HG03139 (cell line): ENCODE data around the gene IL4I1.

Experiments used
- ATAC-seq: cut with Tn5 transposase; IDR thresholded peaks from one replicate; pipeline ENCODE4 v1.9.1; 2021; ENCODE audit not compliant: unreplicated experiment

IL4I1 gene

DNA sequence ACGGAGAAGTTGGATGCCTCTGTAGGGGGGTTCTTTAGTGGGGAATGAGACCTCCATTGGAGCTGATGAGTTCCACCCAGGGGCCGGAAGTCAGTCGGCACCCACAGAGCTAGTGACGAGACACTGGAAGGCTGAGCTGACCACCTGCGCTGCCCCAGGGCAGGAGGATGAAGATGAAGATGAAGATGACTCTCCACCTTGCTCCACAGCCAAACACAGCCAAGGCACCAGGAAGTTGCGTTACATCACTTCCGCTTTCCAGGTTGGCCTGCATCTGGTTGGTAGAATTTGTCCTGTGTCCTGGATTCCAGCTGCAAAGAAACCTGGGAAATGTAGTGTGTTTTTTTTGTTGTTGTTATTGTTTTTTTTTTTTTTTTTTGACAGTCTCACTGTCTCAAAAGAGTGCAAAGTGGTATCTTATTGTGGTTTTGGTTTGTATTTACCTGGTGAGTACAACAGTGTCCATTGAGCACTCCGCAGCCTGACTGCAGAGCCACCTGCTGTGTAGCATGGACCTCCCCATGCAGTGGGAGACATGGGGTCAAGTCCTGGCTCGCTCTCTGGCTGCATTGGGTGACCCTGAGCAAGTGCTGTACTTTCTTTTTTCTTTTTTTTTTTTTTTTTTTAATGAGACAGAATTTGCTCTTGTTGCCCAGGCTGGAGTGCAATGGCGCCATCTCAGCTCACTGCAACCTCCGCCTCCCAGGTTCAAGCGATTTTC, 17.3 kb downstream of the IL4I1 start:
- no peak for ATAC-seq

DNA sequence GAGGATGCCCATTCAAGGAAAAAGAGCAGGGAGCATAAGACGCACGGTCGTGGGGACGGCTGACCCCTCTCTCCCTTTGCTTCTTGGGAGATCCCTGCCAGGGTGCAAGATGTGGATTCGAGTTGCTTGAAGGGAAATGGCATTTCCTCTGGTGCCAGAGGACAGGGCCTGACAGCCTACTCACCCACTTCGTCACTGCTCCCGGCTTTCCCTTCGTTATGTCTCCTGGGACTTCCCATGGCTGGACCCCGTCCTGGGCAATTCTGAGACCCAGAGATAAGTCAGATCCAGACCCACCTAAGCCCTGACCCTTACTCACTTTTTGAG, 18.0 kb downstream of the IL4I1 start:
- ATAC-seq, result no peak

DNA sequence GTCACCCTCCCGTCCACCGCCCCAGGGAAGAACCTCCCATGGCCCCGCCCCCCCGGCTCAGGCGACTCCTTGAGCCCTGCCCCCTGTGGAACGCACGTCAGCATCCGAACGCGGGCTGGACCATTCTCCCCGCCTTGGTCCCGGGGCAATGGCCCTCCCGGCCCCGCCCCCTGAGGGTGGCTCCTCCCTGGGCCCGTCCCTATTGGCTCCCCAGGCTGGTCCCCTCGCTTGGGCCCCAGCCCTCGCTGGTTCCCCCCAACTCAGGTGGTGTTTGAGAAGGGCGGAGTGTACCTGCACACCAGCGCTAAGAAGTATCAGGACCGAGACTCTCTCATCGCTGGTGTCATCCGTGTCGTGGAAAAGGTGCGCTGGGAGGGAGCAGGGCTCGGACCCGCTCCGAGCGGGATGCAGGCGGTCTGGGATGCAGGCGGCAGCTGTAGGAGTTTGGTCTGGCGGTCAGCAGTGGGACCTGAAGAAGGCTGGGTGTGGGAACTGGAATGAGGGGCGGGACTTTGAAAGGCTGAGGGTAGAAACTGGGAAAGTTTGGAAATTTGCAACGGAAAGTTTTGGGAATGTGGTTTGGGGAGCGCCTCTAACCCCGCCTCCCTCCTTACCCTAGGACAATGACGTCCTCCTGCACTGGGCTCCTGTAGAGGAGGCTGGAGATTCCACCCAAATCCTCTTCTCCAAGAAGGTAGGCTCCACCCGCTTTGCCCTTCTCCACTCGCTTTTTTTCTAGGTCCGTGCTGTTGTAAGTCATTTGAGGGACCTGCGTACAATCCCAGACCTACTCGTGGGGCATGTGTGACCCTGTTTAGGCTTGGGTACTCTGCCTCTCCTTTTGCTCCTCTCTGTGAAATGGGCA, 18.6 kb downstream of the IL4I1 start:
- peak; percentile 43 for ATAC-seq

DNA sequence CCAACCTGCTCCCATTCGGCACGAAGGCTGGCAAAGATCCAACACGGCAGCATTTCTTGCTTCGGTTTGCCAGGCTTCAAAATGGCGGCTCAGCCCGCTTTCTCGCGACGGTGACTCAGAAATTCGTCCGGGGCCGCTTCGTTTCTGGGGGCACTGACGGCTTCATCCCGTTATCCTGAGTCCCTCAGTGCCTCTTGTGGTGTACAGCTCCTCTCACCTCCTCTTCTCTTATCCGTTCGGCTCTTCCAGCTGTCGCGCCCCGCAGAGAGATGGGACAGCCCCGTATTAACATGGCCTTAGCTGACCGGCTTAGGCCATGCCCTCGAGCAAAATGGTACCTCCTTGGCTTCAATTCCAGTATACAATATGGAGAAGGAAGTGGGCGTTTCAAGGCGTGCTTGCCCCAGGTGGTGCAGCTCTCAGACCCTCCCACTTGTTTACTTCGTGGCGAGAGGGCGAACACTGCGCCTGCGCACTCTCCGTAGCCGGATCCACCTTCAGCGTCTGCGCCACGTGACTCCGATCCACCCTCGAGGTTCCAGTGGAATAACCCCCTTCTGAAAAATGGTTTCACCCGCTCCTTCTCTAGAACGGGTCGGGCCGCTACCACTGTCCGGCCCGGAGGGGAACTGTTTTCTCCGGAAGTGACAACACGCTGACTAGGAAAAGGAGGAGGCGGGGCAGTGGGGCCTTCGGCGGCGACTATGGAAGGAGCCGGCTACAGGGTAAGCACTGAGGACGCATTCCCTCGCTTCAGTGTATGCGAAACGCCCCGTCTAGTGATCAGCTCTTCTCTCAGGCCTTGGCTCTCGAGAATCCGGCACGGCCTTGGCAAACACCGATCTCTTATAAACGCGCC, 19.4 kb downstream of the IL4I1 start, which contains the start of the genes AKT1S1 and TBC1D17:
AKT1S1 (minus strand) TSS at position 336 of the 859 bp plus-strand sequence. CDS start 4,060 bp downstream, outside the sequence.
TBC1D17 (plus strand) TSS at position 683 of the 859 bp plus-strand sequence; CDS start at position 705, 22 bp downstream.
- peak; percentile 51 for ATAC-seq

DNA sequence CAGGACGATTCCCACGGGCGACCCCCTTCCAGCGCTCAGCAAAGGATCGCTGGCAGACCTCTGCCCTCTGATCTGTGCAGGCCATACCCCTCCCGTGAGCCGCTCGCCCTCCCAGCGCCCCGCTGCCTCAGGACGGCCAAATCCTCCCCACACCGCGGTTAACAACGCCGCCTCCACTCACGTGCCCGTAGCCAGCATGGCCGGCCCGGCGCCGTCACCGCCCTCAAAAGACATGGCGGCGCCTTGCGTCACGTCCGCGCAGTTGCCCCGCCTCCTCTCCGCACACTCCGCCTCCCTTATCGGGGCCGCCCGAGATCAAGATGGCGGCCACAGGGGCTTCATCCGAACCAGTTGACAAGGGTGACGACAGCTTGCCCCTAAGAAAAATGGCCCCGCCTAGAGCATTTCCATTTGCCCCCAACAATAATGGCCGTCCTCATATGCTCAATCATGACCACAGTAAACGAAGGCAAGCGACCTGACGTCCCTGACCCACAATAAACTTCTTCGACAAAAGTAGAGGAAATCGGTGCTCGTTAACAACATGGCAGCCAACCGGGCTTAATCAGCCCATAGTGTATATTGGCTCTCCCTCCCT, 20.2 kb downstream of the IL4I1 start:
- peak; percentile 47 for ATAC-seq

DNA sequence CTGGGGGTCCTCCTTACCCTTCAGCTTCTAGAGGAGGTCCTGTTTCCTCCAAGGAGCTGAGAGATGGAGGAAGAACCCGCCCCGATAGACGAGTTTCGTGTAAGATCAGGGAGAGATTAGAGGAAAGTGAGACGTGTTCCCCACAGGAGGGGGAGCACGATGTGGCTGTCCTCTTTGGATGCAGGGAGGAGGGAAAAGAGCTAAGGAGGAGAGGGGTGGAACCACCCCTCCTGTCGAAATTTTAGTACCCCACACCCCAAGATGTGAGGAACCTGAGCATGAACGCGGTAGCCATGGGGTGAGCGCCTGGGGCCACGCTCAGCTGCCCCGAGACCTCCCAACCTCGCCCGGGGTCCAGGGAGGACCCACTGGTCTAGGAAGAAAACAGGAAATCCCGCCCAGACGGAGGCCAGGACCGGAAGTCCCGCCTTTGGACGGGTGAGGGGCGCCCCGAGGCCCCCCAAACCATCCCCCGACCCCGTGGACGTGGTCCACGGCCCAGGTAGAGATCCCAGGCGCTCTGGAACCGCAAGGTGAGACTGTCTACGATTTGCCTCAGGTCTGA, 20.7 kb downstream of the IL4I1 start:
- ATAC-seq, result no peak

DNA sequence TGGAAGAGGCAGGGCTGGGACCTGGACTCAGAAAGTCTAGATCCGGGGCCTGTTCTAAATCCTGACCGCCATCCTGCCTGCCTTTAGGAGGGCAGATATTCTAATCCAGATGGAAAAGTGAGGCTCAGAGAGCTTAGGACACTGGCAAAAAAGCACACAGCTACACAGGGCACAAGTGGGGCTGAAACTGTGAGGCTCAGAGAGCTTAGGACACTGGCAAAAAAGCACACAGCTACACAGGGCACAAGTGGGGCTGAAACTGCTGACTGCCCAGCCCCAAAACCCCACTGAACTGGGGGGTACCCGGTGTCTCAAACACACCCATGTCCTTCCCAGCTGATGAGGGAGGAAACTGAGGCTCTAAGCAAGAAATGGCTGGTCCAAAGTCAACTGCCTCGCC, 21.5 kb downstream of the IL4I1 start:
- no peak for ATAC-seq

DNA sequence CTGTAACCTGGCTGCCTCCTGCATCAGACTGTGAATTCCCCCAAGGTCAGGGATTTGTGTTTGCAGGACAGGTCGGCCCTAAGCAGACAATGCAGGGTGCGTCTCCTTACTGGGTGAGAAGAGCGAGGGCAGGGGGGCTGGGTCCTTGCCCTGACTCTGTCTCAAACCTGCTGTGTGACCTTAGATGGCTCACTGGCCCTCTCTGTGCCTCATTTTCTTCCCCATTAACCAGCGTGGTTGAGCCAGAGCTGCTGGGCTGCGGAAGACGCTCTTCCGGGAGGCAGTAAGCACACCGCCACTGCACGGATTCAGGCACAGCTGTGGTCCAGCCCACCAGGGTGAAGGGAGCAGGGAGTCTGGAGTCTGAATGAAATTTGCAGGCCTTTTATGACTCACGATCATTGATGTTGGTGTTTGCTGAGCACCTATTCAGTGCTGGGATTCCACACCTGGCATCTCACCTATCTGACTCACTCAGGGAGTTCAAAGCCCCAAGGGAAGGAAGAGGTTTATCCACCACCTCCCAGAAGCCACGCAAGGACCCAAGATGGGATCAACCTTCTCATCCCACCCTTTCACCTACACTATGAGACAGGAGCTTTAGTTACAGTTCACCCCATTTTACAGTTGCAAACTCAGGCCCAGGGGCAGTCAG, 22.1 kb downstream of the IL4I1 start:
- ATAC-seq, result no peak

DNA sequence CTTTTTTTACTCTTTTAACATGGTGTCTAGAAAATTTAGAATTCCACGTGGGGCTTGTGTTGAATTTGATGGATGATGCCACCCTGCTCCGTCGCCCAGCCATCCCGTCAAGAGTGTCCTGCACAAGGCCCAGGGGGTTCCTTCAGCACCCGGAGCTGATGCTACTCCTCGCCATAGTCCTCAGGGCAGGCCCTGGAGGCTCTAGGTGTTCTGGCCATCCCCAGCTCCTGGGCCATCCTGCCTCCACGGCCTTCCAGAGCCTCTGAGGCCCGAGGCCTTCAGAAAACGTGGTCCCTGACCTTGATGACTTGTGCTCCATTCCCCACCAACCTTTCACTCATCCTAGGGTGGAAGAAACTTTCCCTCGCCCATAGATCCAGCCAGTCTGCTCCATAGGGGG, 22.9 kb downstream of the IL4I1 start:
- ATAC-seq, result no peak

DNA sequence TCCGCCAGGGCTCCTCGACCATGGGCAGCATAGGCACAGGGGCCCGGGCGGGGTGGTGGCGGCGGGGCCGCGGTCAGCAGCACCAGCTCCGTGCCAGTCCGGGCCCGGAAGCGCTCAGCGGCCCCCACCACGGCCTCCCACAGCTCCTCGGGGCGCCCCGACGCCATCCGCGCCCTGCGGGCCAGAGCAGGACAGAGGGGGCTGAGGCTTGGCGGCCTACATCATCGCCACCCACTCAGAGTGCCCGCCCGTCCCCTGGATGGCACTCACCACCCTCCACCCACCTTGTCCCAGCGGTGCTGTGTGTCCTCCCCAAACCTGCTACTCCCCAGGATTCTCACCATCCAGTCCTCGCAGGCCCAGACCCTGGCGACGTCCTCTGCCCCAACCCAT, 23.6 kb downstream of the IL4I1 start:
- ATAC-seq, result no peak

DNA sequence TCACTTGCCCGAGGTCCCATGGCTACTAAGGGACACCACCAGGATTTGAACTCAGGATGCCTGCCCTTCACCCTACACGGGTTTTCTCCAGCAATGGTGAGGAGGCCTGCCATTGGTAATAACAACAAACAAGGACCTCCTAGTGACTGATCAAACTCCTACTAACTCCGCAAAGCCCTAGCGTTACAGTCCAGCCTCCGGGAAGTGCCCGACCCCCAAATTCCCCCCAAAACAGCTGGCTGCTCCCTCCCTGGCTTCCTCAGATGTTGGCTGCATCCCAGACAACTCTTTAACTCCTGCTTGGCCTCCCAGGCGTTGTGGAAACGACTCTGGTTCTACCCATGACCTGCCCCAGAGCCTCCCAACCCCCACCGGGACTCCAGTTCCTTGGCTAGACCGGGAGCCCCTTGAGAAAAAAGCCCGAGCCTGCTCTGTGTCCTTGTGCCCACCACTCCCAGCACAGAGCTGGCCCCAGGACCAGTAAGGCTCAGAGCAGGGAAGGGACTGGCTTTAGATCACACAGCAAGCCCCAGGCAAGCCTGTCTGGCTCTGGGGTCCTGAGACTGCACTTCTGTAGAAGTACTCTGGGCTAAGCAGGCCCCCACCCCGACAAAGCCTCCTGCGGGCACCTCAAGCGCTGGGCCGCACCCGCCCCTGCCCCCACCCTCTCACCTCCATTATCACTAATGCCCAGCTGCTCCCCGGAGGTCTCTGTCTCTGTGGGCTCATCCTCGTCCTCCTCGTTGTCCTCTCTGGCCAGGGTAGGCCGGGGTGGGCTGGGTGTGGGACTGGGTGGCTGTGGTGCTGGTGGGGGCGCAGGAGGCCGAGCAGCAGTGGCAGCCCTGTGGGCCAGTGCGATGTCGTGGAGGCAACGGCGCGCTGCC, 24.2 kb downstream of the IL4I1 start:
- no peak for ATAC-seq

DNA sequence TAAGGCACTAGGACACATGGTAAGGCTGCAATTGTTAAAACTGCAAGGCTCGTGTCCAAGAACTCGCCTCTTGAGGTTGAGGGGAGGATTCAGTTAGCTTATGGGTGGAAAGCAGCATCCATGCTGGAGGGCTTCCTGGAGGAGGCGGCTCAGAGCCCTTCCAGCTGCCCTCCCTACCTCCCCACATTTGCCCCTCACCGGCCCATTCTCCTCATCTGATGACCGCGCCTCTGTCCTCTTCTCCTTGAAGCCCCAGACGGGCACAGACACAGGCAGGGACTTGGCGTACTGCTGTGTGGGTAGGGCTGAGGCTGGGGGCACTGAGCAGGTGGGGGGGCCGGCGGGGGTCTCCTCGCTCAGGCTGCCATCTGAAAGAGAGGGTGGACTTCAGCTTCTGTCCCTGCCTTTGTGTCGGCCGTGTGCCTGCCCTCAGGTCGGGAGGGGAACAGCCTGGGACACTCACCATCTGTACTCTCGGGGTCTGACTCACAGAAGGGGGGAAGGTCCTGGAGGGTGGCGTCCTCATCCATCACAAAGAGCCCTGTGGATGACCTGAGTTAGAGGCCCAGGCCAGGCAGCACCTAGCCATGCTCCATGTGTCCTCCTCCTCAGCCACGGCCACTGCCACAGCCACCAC, 25.2 kb downstream of the IL4I1 start:
- ATAC-seq, result no peak

DNA sequence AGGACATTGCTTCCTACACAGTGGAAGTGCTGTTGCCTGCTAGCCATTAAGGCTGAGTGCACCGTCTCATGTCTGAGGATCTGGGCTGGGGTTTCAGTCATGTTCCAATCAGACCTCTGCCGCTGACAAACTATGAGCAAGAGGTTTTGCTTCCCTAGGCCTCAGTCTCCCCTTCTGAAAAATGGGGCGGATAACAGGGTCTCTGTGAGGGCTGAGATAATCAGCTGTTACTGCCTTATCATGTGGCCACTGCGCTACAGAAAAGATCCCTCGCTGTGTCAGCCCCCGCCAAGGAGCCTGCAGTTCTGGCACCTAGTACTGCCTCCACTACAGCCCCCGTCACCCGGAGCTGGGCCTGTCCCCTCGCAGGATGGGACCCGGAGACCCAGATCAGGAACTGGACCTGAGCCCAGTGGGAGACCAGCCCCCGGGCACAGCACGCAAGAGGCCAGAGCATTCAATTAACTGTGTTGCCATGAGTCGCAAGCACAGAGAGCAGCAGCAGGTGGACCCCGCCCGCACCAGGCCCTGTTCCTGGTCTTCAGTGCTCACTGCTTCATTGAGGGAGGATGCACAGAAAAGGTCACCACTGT, 26.3 kb downstream of the IL4I1 start:
- ATAC-seq, result no peak

DNA sequence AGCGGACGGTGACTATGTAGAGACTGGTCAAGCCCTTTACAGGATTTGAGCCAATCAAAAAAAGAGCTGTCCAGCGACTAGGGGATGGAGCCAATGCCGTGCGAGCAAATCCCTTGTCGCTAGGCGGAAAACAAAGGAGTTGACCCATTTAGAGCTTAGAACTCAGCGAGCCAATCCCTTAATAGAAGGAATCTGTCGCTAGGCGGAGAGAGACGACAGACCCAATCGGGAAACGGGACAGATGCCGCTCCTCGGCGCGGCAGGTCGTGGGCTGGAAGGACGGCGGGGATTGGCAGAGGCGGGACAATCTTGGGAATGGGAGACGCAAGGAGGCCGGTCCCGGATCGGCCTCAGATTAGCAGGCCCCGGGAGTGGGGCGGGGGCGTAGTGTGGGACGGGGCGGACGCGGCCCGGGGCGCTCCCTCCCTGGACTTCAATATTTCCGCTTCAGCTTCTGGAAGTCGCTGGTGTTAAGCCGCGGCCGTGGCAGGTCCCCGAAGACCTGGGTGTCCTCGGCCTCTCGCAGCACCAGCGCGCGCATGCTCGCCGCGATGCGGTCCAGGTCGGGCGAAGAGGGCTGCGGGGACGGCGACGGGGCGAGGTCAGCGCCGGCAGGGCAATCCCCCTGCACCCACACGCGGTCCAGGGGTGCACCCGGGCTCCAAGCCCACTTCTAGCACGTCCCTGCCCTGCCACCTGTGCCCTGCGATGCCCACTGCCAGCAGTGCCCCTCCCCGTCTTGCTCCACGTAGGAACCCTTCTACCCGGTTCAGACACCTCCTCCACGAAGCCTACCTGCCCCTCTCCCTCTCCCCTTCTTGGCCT, 27.0 kb downstream of the IL4I1 start:
- ATAC-seq, result peak; percentile 58

DNA sequence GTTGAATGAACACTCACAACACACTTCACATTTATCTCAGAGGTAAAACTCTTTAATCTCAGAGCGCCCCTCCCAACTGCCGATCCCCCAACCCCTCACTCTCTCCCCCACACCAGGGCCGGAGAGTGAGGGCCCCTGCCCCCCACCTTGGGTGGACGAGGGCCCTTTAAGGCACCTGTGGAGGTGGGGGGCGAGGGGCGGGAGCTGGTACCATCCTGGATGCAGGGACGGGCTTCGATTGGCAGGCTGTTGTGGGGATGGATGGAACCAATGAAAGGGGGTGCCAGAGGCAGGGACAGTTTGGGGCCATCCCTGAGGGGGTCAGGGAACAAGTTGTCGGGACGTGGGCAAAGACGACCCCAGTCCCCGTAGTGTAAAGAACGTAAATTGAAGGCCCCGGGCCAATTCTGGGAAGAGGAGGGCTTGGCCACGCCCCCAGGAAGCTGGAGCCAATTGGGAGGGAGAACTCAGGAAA, 27.6 kb downstream of the IL4I1 start:
- peak; percentile 11 for ATAC-seq

DNA sequence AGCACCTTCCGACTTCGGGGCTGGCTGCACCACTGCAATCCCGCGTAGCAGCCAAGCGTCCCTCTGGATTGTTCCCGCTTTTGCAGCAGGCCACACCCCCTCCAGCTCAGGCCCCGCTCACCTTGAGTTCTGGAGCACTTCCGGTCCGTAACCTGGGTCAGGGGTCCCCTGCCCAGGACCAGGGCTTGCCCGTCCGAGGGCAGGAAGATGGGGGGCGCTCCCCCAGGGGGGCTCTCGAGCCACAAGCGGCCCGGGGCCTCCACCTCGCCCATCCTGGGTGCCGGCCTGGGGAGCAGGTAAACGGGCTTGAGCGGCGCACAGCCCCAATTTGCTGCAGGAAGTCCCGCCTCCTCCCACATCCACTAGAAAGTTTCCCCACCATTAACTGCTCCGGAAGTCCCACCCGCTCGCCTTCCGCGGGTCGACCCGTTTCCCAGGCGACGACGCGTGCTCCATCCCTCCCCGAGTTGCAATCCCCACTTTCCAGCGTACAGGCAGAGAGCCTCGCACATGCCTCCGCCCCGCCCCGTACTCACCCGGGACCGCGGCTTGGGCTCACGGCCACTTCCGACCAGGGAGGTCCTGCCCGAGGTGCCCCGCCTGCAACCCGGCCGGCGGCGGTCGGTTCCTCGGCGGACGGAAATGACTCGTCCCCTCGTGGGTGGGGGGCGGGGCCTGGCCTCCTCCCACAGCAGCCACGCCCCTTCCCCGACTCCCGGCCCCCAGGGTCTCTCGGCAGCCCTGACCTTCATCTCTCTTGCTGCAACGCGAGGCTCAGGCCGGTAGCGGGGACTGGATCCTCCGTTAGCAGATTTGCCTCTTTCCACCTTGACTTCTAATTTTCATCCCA, 29.5 kb downstream of the IL4I1 start, which contains the start of gene PNKP:
PNKP (minus strand) TSS at position 644 of the 850 bp plus-strand sequence; CDS start at position 272, 372 bp downstream.
- ATAC-seq, result no peak
